Stimulated activated CD8-positive, alpha-beta memory T cell treated with anti-CD3 and anti-CD28 coated beads, Interleukin-4, amount 100 ng/mL, for 24 hours (primary cell): Measurements from ENCODE around the gene NRAP.

Experiments used
- DNase-seq: peaks from one replicate; pipeline ENCODE4 v3.0.0-alpha.2; 2020; ENCODE audit warnings: low read depth

Gene NRAP

DNA sequence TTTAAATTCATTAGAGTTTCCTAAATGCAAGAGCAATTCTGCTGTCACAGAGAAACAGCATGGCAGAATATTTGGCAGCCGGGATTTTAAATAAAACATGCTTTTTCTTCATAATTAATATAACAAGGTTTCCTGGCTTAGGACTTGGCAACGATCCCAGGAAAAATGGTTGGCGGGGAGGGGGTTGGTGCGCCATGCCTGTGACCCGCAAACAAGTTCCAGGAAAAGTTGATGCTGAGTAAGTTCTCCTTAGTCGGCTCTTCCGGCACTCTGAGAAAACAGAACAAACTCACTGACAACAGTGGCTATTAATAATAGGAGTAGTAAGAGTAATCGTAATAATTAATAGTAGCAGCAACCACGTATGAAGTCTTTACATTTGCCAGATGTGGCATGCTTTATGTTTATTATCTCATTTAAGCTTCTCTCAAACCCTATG, 106.4 kb downstream of the NRAP start:
- DNase-seq: no peak

DNA sequence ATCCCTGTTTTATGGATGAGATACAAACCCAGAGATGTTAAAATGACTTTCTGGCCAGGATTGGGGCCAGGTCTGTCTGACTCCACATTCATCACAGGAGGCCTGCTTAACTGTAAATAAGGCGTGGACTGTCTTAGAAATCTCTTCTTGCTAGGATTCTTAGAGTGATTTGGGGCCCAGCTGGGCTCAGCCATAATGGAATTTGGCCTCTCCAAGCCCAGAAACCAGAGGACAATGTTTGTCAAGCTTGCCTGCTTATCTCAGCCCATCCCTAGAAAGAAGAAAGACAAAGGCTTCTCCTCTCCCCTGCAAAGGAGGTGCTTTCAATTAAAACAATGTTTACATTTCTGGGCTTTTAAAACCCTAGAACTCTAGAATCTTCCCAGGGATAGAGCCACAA, 108.1 kb downstream of the NRAP start:
- DNase-seq: no peak

- DNase-seq: no peak
Observed at GRCh38 chr10:113555245-113555644, 108.6 kb downstream of the NRAP start.

DNA sequence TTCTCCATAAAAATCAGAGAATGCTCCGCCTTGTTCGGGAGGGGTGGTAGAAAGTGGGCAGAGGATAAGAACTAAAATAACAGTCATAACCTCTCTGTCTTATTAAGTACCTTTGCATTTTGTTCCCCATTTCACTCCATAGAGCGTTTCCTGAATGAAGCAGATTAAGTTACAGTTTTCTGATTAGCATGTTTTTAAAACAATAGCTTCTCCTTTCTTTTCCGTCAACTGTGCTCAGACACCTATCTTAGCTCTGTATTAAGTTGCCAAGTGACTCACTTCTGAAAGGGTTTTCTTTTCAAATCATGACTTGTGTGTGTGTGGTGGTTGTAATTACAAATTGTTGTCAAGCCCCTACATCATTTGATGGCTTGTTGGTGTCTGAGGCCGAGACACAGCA, 109.6 kb downstream of the NRAP start:
- no peak for DNase-seq

- no peak for DNase-seq
Observed at GRCh38 chr10:113553149-113553548, 110.7 kb downstream of the NRAP start.

GRCh38 chr10:113552701-113553100, 111.1 kb downstream of the NRAP start, which contains the start of gene HABP2:
TSS of gene HABP2 (plus strand) at chr10:113553053. CDS start at chr10:113553122, 69 bp downstream.
- no peak for DNase-seq

- DNase-seq: no peak
Observed at GRCh38 chr10:113552014-113552413, 111.8 kb downstream of the NRAP start.

DNA sequence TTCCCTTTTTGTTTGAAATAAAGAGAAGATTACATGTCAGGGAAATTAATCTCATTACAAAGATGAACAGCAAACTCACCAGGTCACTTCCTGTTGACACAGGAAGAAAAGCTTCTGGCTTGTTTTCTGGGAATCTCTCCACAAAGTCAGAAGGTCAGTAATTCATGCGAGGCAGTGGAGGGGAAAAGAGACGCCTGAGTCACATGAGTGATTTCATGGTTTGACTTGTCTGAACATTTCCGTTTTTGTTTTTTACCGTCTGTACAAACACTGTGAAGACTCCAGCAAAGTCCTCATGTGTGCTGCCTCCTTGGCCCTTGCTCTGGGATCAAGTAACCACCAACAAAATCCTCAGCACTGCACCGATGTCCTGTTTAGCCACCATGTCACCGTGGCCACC, 113.5 kb downstream of the NRAP start:
- DNase-seq: no peak

DNA sequence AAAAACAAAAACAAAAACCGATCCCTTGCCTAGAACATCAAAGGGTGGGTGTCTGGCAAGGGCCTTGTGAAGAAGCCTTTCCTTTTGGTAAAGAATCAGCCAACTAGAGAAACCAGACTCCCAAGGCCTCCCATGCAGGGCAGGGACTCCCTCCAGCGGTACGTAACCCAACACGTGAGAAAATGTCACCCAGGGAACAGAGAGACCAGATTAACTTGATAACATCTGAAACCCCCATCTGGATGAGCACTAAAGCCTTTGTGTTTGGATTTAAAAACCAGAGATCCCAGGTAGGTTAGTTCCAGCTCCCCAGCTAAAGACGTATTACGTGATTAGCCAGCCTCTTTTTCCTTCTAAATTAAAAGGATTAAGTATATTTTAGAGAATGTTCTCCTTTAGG, 114.0 kb downstream of the NRAP start:
- DNase-seq: no peak

DNA sequence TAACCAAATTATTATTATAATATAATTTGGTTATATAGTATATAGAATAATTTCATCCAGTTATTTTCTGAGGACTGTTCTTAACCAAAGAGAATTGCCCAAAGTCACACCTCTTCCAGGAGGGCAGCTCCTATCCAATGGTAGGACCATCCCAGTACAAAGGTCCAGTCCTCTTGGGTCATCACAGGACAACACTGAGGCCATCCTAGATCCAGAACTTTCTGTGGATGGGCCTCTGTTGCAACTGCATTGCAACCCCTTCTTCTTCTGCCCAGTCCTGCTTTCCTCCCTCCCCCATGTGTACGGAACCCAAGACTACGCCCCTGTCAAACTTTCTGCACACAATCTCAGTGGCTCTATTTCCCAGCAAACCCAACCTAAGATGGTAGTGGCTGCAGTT, 116.4 kb downstream of the NRAP start:
- DNase-seq: no peak

GRCh38 chr10:113544392-113544791, 119.4 kb downstream of the NRAP start:
- DNase-seq: no peak

GRCh38 chr10:113543107-113543955, 120.5 kb downstream of the NRAP start:
- no peak for DNase-seq

DNA sequence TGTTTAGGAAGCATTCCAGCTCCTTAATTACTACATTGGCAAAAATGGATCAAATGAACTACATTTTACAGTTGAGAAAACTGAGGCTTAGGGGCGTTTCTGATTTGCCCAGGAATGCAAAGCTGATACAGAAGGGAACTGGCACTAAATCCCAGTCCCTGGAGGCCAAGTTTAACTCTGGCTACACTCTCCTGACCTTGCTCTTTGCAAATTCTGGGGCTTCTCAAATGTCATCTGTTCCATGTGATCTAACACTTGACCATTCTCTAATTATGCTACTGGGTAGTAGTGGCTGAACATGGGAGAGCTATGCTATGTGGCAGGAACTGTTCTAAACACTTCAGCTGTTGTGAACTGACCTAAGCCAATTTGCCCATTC, 122.3 kb downstream of the NRAP start:
- DNase-seq: no peak

- no peak for DNase-seq
Observed at GRCh38 chr10:113540845-113541548, 122.8 kb downstream of the NRAP start.

DNA sequence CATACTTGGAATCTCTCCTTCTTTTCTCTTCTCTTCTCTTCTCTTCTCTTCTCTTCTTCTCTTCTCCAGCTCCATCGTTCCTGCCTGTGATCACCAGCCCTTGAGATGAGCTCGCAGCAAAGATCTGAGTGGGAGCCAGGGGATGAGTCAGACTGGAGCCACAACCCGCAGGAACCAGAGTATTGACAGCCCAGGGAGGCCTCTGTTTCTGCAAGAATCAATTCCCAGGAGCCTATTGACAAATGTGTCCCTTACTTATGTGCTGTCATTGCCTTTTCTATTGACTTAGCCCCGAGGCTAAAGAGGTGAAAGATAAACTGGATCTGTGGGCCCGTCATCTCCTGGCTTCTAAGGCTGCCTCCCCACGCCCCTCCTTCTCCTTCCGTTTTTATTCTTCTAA, 124.1 kb downstream of the NRAP start:
- DNase-seq: no peak
